Measurements from ENCODE around the gene AP5S1. TPM values are rescaled to one million over a fixed set of nuclear protein-coding genes. Genes with fewer than 3 reads are reported as not detected.

The AP5S1 gene
- total and polyA plus RNA-seq, 2 of the 4 experiments (the other 2 are of a cell fraction): 10.1 to 11.7 TPM

GRCh38 chr20:3866464-3866863, 46.1 kb downstream of the AP5S1 start:
- Histone ChIP-seq H2AK9ac (replicated peaks; ENCODE audit: low read depth, low read length, poor library complexity) (no peak overlapping the region), H2BK5ac (ENCODE audit: low read depth, low read length, poor library complexity, severe bottlenecking) (no peak overlapping the region), H2AK5ac (ENCODE audit: low read depth, low read length) (no peak overlapping the region), H4K8ac (ENCODE audit: low read depth in 2 of 2, low read length in 2 of 2) (no peak overlapping the region), H3K27me3 (ENCODE audit: control insufficient read depth, insufficient read depth, low read length) (no peaks in the 10 kb centered on the region), H3K4me1 (ENCODE audit: control insufficient read depth, insufficient read depth, low read length) (no peaks in the 10 kb centered on the region), H3K18ac (ENCODE audit: low read depth, low read length) (no peak overlapping the region), H3K4me3 (ENCODE audit: insufficient read depth, low read depth, low read length) (no peak overlapping the region), H2BK120ac (ENCODE audit: low read depth, low read length) (no peak overlapping the region), H4K20me1 (ENCODE audit: insufficient read depth, low read length) (peaks cover 27% of the 10 kb centered on the region; the same call in 1 of the 2 replicates), H3K9me1 (ENCODE audit: insufficient read depth, low read length) (peaks cover 9% of the 10 kb centered on the region; the same call in 1 of the 2 replicates), H2AFZ (replicated peaks; ENCODE audit: low read length, poor library complexity) (no peak overlapping the region), H3K23ac (ENCODE audit: low read depth, low read length) (no peak overlapping the region), H2BK15ac (ENCODE audit: low read depth, low read length) (no peak overlapping the region), H3K36me3 (ENCODE audit: control insufficient read depth, insufficient read depth, low read length) (peaks cover 75% of the 10 kb centered on the region), H3K14ac (replicated peaks; ENCODE audit: low read depth, low read length) (no peak overlapping the region), H3K56ac (ENCODE audit: extremely low read depth, insufficient read depth, low read length) (no peak overlapping the region), H3K79me1 (ENCODE audit: low read depth in 1 of 2, low read length in 2 of 2) (peaks cover 19 to 38% of the 10 kb centered on the region in 2 experiments), H3K4me2 (ENCODE audit: low read depth, low read length) (no peak overlapping the region), H3K9ac (ENCODE audit: low read depth, low read length) (no peak overlapping the region), H4K5ac (ENCODE audit: low read depth, low read length) (no peak overlapping the region), H4K91ac (ENCODE audit: insufficient read depth, low read depth, low read length) (no peak overlapping the region), H3K9me3 (ENCODE audit: control insufficient read depth, insufficient read depth, low read length) (peaks cover 5% of the 10 kb centered on the region), H3K27ac (ENCODE audit: insufficient read depth, low read length) (no peak overlapping the region), H2BK20ac (ENCODE audit: low read depth, low read length) (no peak overlapping the region), H3K4ac (ENCODE audit: low read depth, low read length) (no peak overlapping the region)
- CTCF ChIA-PET: interaction anchor here (1.2 kb wide), 1 partner anchor 219 kb away, joined by 3 read pairs; no protein-coding TSS in a partner anchor
- WGBS, 2 experiments (ENCODE audit: extremely low coverage in 2 of 2, insufficient read length in 1 of 2): 86% methylated on average over 2 of the region's 3 CpGs; no CpG with 5 or more reads in 1 of the 2 experiments
- no peak for ATAC-seq (ENCODE audit: low read depth)
- POLR2A ChIA-PET (ENCODE audit: unreplicated experiment): no interaction called here
- BruUV-seq (replicated peaks): no TSS peak
- in situ Hi-C loops (cut with MboI; ENCODE audit: low sequenced_read_pairs): no loop called here
- no peak for DNase-seq
- intact Hi-C loops (cut with micrococcal nuclease): no loop called here
- dilution Hi-C loops (cut with HindIII; ENCODE audit: low sequenced_read_pairs, unreplicated experiment): no loop called here
- TF ChIP-seq CHD1 (IDR thresholded peaks at IDR 0.05; ENCODE audit: low read depth, low read length) (no peak), BHLHE40 (IDR thresholded peaks at IDR 0.05; ENCODE audit: low read depth, low read length) (no peak), CEBPB (IDR thresholded peaks at IDR 0.05; ENCODE audit: low read depth, low read length) (no peak), MAFK (IDR thresholded peaks at IDR 0.05; ENCODE audit: low read depth, low read length) (no peak), FOS (IDR thresholded peaks at IDR 0.05; ENCODE audit: low read depth, low read length) (no peak), SMC3 (IDR thresholded peaks at IDR 0.05; ENCODE audit: low read depth, low read length) (no peak)

Measured in IMR-90 (cell line).